ENCODE data around the gene CEP162.
"Not testable (repeated sequence)": the region's sequence is repeated elsewhere in the genome, so short reads cannot be mapped to it uniquely, and the experiment has no call there.

Gene CEP162

DNA sequence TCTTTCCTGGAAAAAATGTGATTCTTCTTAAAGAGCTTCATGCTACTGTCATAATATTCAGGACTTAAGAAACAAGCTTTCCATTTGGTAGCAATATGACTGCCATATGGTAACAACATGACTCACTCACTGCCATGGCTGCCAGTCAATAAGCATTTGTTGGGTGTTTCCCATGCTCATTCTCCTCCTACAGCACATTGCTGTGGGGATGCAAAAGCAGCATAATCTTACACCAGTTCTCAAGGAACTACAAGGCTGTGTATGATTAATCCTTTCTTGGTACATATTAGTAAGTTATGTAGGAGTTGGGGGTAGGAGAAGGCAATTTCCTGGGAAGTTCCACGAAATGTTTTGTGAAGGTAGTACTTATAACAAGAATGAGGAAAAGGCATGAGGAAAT is 76.7 kb downstream of the CEP162 start:
- DNase-seq: no peak

DNA sequence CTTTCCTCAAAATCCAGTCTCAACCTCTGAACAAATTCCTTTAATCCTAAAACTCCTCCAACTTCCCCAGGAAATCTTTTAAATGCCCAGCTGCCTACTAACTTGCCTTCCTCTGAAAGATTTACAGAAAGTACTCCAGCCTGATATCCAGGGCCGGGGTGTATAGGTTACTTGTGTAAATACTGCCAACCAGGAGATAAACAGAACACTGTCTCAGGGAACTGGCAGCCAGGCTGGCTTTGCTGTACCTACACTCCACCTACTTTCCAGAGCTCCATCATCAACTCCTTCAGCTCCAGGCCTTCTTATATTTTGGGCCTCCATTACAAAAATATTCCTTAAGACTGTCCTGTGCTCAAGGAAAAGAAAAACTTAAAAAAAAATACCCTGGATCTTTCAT is 85.9 kb downstream of the CEP162 start:
- DNase-seq: no peak

GRCh38 chr6:84139311-84139710 is 88.1 kb downstream of the CEP162 start:
- DNase-seq: no peak

DNA sequence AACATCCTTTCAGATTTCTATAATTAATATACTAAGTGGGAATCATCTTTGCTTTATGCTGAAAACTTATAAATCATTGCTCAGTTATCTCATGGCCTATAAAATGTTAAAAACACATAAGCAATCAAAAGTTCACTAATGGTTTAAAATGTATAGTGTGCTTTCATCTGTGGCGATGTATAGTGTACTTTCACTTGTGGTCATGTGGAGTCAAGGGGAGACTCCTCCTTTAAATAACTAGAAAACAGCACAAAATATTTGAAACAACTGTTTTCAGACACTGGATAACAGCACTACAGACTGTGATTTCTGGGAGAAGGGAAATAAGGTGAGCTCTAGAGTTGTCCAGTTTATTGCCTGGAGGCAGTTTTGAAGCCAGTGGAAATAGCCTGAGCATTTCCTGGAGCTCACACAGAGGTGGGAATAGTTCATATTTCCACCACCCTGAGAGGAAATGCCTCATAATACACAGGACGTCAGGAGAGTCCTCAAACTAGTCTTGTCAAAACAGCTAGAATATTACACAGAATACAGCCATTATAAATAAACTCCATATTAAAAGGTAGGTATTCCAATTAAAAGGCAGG is 89.4 kb downstream of the CEP162 start:
- DNase-seq: no peak

- peak; percentile 0 for DNase-seq
Measured at GRCh38 chr6:84137051-84137375, 90.4 kb downstream of the CEP162 start.

GRCh38 chr6:84136364-84137050 is 90.9 kb downstream of the CEP162 start:
- no peak for DNase-seq

DNA sequence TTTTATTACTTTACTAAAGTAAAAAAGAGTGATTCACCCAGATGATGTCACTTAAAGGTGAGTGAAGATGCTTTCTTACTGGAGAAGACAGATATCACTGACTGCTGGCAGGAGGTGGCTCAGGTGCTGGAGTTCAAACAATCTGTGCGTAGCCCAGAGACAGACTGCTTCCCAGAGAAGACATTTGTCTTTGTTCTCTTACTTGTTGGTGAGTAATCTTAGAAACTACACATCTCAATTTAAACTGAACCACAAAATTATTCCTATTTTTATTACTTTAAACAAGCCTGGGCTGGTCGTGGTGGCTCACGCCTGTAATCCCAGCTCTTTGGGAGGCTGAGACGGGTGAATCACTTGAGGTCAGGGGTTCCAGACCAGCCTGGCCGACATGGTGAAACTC is 92.2 kb downstream of the CEP162 start:
- no peak for DNase-seq

- DNase-seq: not testable (repeated sequence)
Measured at GRCh38 chr6:84133385-84133784, 94.1 kb downstream of the CEP162 start.

- DNase-seq: not testable (repeated sequence)
Measured at GRCh38 chr6:84129588-84129987, 97.9 kb downstream of the CEP162 start.

- DNase-seq: no peak
Measured at GRCh38 chr6:84123186-84123585, 104.3 kb downstream of the CEP162 start.

DNA sequence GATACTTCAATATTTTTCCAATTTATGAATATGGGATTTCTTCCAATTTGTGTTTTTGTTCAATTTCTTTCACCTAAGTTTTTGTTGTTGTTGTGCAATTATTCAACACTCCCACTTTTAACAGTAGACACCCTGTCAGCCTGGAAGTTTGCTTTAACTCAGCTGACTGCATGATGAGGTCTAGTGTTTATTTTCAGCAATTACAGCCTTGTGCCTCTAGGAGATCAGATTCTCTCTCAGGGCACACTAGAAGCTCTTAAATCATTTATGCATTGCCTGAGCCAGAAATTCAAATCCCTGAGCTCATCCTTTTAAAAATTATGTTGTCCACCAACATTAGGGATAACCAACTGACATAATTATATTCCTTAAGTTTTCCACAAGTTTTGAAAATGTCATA is 108.2 kb downstream of the CEP162 start:
- no peak for DNase-seq

DNA sequence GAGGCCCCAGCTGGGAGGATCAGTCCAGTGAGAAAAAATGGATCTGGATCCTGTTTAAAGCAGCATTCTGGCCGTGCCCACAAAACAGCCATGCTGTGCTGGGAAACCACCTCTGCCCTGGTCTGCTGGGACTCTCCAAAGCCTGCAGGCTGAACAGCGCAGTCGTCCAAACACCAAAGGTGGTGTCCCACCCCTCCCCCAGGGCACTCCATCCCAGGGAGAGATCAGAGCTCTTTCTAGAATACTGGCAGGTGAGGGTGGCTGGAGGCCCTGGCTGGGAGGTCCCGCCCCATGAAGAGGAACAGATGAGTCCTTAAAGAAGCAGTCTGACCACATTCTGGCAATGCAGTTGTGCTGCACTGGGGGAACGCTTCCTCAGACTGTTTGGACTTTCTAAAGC is 109.3 kb downstream of the CEP162 start:
- DNase-seq: no peak

DNA sequence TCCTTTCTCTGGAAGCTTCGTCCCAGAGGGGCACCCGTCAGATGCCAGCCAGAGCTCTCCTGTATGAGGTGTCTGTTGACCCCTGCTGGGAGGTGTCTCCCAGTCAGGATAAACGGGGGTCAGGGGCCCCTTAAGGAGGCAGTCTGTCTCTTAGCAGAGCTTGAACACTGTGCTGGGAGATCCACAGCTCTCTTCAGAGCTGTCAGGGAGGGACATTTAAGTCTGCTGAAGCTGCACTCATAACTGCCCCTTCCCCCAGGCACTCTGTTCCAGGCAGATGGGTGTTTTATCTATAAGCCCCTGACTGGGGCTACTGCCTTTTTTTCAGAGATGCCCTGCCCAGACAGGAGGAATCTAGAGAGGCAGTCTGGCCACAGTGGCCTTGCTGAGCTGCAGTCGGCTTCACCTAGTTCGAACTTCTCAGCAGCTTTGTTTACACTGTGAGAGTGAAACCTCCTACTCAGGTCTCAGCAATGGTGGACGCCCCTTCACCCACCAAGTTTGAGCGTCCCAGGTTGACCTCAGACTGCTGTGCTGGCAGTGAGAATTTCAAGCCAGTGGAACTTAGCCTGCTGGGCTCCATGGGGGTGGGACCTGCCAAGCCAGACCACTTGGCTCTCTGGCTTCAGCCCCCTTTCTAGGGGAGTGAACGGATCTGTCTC is 112.4 kb downstream of the CEP162 start:
- not testable (repeated sequence) for DNase-seq

GRCh38 chr6:84111351-84111750 is 116.1 kb downstream of the CEP162 start:
- not testable (repeated sequence) for DNase-seq

GRCh38 chr6:84107495-84107894 is 119.9 kb downstream of the CEP162 start:
- no peak for DNase-seq

DNA sequence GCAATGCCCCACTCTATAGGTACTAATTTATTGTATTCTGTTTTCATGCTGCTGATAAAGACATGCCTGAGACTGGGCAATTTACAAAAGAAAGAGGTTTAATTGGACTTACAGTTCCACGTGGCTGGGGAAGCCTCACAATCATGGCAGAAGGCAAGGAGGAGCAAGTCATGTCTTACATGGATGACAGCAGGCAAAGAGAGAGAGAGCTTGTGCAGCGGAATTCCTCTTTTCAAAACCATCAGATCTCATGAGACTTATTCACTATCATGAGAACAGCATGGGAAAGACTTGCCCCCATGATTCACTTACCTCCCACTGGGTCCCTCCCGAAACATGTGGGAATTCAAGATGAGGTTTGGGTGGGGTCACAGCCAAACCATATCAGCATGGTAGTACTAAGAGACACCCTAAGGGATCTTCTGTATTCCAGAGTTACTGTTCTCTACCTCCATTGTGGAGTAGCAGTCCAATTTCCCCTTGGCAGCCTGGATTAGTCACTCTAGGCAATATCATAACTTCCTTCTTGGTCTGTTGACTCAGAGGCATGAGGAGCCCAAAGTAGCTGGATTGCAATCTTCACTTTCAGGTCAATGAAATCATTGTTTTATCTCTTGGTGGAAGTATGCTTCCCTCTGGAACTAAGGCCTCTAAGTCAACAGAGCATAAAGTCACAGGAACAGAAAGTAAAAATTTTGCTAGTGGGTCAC is 122.1 kb downstream of the CEP162 start:
- DNase-seq: not testable (repeated sequence)

- DNase-seq: no peak
Measured at GRCh38 chr6:84103029-84103428, 124.4 kb downstream of the CEP162 start.

DNA sequence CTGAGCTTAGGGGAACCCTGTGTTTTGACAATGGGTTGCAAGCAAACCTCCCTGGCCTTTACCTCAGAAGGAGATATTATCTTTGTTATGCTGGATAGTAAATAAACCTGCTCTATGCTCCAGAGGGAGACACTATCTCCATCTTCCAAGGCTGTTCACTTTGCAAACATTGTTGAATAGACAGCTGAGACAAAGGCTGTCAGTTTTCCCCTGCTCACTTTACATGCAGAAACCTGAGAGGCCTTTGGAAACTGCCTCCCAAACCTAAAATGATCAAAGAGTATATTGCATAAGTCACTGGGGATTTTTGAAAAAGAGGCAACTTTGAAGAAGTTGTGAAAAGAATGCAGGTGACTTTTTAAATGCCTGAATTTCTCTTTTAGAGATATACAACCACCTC is 132.3 kb downstream of the CEP162 start:
- DNase-seq: no peak

GRCh38 chr6:84093441-84094435 is 133.7 kb downstream of the CEP162 start:
- no peak for DNase-seq

GRCh38 chr6:84089552-84089951 is 137.9 kb downstream of the CEP162 start:
- DNase-seq: no peak

DNA sequence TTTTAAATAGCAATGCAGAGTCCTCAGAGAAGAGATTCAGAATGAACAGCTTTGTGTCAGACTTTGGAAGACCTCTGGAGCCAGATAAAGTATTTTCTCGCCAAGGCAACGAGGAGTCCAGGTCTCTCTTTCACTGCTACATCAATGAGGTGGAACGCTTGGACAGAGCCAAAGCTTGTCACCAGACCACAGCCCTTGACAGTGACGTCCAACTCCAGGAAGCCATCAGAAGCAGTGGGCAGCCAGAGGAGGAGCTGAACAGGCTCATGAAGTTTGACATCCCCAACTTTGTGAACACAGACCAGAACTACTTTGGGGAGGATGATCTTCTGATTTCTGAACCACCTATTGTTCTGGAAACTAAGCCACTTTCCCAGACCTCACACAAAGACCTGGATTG is 138.4 kb downstream of the CEP162 start:
- no peak for DNase-seq

Data from NCI-H1092 (cell line).